HepG2 (cell line): Measurements from ENCODE around the gene ALKBH4. TPM values are rescaled to one million over a fixed set of nuclear protein-coding genes. Genes with fewer than 3 reads are reported as not detected.
A peak's percentile ranks its signal among the peaks of the same experiment; 100 is the strongest.

Experiments used
- ARNTL ChIP-seq: sonication (generic); formaldehyde crosslinking; IDR thresholded peaks from 2 replicates; pipeline ENCODE4 v1.4.0; 2020; ENCODE audit warnings: mild to moderate bottlenecking, missing genetic modification reagents
- ATM ChIP-seq: fragments of 450-650 bp; IDR thresholded peaks from 2 replicates; pipeline ENCODE4 v1.7.1; 2017; ENCODE audit warnings: mild to moderate bottlenecking, borderline replicate concordance
- CCAR2 ChIP-seq: fragments of 200-400 bp; formaldehyde crosslinking; optimal IDR thresholded peaks from 2 replicates; pipeline ENCODE3; 2018; ENCODE audit warnings: low read depth, mild to moderate bottlenecking, low read length, moderate library complexity
- CCDC6 ChIP-seq: sonication (generic); formaldehyde crosslinking; IDR thresholded peaks from 2 replicates; pipeline ENCODE4 v1.8.1; 2022; ENCODE audit warnings: mild to moderate bottlenecking, missing genetic modification reagents, moderate library complexity
- IRX3 ChIP-seq: sonication (generic); formaldehyde crosslinking; IDR thresholded peaks from 2 replicates; pipeline ENCODE4 v1.8.1; 2023; ENCODE audit warnings: mild to moderate bottlenecking, low read depth, missing genetic modification reagents, borderline replicate concordance
- TEAD3 ChIP-seq: optimal IDR thresholded peaks from 2 replicates; pipeline ENCODE3; 2016; ENCODE audit warnings: borderline replicate concordance
- ZFP1 ChIP-seq: IDR thresholded peaks from 2 replicates; pipeline ENCODE4 v1.6.1; 2016
- ZFY ChIP-seq: sonication (generic); formaldehyde crosslinking; IDR thresholded peaks from 2 replicates; pipeline ENCODE4 v1.4.0; 2020; ENCODE audit warnings: missing genetic modification reagents
- ZNF230 ChIP-seq: sonication (generic); formaldehyde crosslinking; IDR thresholded peaks from 2 replicates; pipeline ENCODE4 v1.4.0; 2020; ENCODE audit warnings: mild to moderate bottlenecking, missing genetic modification reagents
- ZNF253 ChIP-seq: sonication (generic); formaldehyde crosslinking; IDR thresholded peaks from 2 replicates; pipeline ENCODE4 v1.8.0; 2022; ENCODE audit warnings: mild to moderate bottlenecking, missing genetic modification reagents, borderline replicate concordance
- ZNF703 ChIP-seq: sonication (generic); formaldehyde crosslinking; IDR thresholded peaks from 2 replicates; pipeline ENCODE4 v1.5.1; 2020; ENCODE audit warnings: missing genetic modification reagents, mild to moderate bottlenecking, moderate library complexity, borderline replicate concordance
- ZNF720 ChIP-seq: sonication (generic); formaldehyde crosslinking; IDR thresholded peaks from 2 replicates; pipeline ENCODE4 v1.4.0; 2020; ENCODE audit warnings: missing genetic modification reagents
- ZNF749 ChIP-seq: sonication (generic); formaldehyde crosslinking; IDR thresholded peaks from 2 replicates; pipeline ENCODE4 v1.8.0; 2022; ENCODE audit warnings: mild to moderate bottlenecking, missing genetic modification reagents, moderate library complexity, borderline replicate concordance
- ZNF850 ChIP-seq: sonication (generic); formaldehyde crosslinking; conservative IDR thresholded peaks from 2 replicates; pipeline ENCODE4 v1.9.0; 2021; ENCODE audit warnings: mild to moderate bottlenecking, missing genetic modification reagents
- ZNF879 ChIP-seq: sonication (generic); formaldehyde crosslinking; IDR thresholded peaks from 2 replicates; pipeline ENCODE4 v1.8.1; 2023; ENCODE audit warnings: missing genetic modification reagents
- polyA plus RNA-seq, 8 experiments: library from polyadenylated mRNA; depleted of rRNA in 3 of 8; stranded (reverse) in 7 of 8; unstranded in 1 of 8; fragments of >200 nt; fragmentation: Illumina TruSeq in 4 of 8; extraction: Trizol in 4 of 8; gene quantifications; 2 replicates each; pipeline versions ENCODE4 v1.2.1 to v1.2.3, GENCODE V29; 2011 to 2016; ENCODE audit warnings: low read depth in 4 of 8, missing spikeins in 1 of 8, mixed read lengths in 1 of 8; ENCODE audit not compliant: insufficient read depth in 1 of 8
- total RNA-seq, 5 experiments: library from RNA; depleted of rRNA; stranded (reverse); fragments of >200 nt; fragmentation: Illumina TruSeq; extraction: Trizol; gene quantifications; 2 replicates each; pipeline ENCODE4 v1.2.3, GENCODE V29; 2016; ENCODE audit warnings: low read depth in 1 of 5
- TF ChIP-seq, protein P1 (sequence below): sonication (generic); formaldehyde crosslinking; IDR thresholded peaks from 2 replicates; pipeline ENCODE4 v1.4.0; 2020; ENCODE audit warnings: missing genetic modification reagents
- TF ChIP-seq, protein P2 (sequence below): sonication (generic); formaldehyde crosslinking; IDR thresholded peaks from 2 replicates; pipeline ENCODE4 v1.4.0; 2020; ENCODE audit warnings: missing genetic modification reagents
- TF ChIP-seq, protein P3 (sequence below): sonication (generic); formaldehyde crosslinking; IDR thresholded peaks from 2 replicates; pipeline ENCODE4 v1.4.0; 2020; ENCODE audit warnings: missing genetic modification reagents, mild to moderate bottlenecking, borderline replicate concordance
- TF ChIP-seq, protein P4 (sequence below): sonication (generic); formaldehyde crosslinking; IDR thresholded peaks from 2 replicates; pipeline ENCODE4 v1.9.0; 2022; ENCODE audit warnings: missing genetic modification reagents, mild to moderate bottlenecking, borderline replicate concordance

Gene ALKBH4
- total and polyA plus RNA-seq, 2 of the 13 experiments (the other 11 are each of a cell fraction or from before 2014, with no cell fraction given) = 2.6 to 8.8 TPM

DNA sequence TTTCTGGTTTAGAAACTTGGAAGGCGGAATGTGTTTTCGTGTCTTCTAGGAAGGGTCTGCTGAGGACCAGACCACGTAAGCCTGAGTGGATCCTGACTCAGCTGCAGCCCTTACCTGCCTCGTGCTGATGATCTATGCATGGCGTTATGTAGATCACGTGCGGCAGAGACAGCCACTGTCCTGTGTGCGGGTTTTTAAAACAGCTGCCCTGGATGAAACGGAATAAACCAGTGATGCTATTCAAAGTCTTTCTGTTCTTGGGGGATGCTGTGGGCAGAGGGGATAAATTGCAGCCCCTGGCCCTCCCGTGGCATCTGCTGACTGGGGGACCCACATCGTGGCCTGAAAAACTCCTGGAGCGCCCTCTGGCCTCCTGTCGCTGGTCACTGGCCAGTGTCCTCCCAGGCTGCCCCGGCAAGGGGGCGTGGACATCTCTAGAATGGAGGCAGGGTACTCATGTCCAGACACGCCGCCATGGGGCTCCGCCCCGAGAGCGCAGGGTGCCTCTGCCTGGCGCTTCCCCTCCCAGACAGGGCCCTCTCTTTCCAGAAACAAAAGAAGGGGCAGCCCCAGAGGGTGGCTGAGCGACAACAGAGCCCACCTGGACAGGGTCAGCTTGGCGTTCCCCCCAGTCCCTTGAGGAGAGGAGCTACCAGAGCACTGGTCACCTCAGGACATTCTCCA, 13.2 kb downstream of the ALKBH4 start (continued):
- TF ChIP-seq IRX3 (CRISPR knock-in tag) (no peak), ZNF879 (CRISPR knock-in tag) (no peak), CCAR2 (no peak), ZFP1 (CRISPR knock-in tag) (no peak), CCDC6 (CRISPR knock-in tag) (no peak), ZNF703 (CRISPR knock-in tag) (no peak), ZNF720 (CRISPR knock-in tag) (no peak), ZNF253 (CRISPR knock-in tag) (no peak), ARNTL (CRISPR knock-in tag) (peak; percentile 50; the same call in 1 of the 2 replicates), ZNF749 (no peak), ZNF850 (CRISPR knock-in tag) (no peak), ATM (no peak), ZFY (CRISPR knock-in tag) (peak; percentile 40; the same call in 1 of the 2 replicates), TEAD3 (CRISPR knock-in tag) (no peak), ZNF230 (0 out of 2 replicates have a peak, but pooled peaks have one; percentile 41)
- TF ChIP-seq, protein P1, sequence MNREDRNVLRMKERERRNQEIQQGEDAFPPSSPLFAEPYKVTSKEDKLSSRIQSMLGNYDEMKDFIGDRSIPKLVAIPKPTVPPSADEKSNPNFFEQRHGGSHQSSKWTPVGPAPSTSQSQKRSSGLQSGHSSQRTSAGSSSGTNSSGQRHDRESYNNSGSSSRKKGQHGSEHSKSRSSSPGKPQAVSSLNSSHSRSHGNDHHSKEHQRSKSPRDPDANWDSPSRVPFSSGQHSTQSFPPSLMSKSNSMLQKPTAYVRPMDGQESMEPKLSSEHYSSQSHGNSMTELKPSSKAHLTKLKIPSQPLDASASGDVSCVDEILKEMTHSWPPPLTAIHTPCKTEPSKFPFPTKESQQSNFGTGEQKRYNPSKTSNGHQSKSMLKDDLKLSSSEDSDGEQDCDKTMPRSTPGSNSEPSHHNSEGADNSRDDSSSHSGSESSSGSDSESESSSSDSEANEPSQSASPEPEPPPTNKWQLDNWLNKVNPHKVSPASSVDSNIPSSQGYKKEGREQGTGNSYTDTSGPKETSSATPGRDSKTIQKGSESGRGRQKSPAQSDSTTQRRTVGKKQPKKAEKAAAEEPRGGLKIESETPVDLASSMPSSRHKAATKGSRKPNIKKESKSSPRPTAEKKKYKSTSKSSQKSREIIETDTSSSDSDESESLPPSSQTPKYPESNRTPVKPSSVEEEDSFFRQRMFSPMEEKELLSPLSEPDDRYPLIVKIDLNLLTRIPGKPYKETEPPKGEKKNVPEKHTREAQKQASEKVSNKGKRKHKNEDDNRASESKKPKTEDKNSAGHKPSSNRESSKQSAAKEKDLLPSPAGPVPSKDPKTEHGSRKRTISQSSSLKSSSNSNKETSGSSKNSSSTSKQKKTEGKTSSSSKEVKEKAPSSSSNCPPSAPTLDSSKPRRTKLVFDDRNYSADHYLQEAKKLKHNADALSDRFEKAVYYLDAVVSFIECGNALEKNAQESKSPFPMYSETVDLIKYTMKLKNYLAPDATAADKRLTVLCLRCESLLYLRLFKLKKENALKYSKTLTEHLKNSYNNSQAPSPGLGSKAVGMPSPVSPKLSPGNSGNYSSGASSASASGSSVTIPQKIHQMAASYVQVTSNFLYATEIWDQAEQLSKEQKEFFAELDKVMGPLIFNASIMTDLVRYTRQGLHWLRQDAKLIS (CRISPR knock-in tag) = no peak
- TF ChIP-seq, protein P2, sequence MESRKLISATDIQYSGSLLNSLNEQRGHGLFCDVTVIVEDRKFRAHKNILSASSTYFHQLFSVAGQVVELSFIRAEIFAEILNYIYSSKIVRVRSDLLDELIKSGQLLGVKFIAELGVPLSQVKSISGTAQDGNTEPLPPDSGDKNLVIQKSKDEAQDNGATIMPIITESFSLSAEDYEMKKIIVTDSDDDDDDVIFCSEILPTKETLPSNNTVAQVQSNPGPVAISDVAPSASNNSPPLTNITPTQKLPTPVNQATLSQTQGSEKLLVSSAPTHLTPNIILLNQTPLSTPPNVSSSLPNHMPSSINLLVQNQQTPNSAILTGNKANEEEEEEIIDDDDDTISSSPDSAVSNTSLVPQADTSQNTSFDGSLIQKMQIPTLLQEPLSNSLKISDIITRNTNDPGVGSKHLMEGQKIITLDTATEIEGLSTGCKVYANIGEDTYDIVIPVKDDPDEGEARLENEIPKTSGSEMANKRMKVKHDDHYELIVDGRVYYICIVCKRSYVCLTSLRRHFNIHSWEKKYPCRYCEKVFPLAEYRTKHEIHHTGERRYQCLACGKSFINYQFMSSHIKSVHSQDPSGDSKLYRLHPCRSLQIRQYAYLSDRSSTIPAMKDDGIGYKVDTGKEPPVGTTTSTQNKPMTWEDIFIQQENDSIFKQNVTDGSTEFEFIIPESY (CRISPR knock-in tag) = peak; percentile 8; the same call in 1 of the 2 replicates
- TF ChIP-seq, protein P3, sequence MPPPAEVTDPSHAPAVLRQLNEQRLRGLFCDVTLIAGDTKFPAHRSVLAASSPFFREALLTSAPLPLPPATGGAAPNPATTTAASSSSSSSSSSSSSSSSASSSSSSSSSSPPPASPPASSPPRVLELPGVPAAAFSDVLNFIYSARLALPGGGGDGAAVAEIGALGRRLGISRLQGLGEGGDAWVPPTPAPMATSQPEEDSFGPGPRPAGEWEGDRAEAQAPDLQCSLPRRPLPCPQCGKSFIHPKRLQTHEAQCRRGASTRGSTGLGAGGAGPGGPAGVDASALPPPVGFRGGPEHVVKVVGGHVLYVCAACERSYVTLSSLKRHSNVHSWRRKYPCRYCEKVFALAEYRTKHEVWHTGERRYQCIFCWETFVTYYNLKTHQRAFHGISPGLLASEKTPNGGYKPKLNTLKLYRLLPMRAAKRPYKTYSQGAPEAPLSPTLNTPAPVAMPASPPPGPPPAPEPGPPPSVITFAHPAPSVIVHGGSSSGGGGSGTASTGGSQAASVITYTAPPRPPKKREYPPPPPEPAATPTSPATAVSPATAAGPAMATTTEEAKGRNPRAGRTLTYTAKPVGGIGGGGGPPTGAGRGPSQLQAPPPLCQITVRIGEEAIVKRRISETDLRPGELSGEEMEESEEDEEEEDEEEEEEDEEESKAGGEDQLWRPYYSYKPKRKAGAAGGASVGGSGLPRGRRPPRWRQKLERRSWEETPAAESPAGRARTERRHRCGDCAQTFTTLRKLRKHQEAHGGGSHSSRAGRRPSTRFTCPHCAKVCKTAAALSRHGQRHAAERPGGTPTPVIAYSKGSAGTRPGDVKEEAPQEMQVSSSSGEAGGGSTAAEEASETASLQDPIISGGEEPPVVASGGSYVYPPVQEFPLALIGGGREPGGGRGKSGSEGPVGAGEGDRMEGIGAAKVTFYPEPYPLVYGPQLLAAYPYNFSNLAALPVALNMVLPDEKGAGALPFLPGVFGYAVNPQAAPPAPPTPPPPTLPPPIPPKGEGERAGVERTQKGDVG (CRISPR knock-in tag) = no peak
- TF ChIP-seq, protein P4, sequence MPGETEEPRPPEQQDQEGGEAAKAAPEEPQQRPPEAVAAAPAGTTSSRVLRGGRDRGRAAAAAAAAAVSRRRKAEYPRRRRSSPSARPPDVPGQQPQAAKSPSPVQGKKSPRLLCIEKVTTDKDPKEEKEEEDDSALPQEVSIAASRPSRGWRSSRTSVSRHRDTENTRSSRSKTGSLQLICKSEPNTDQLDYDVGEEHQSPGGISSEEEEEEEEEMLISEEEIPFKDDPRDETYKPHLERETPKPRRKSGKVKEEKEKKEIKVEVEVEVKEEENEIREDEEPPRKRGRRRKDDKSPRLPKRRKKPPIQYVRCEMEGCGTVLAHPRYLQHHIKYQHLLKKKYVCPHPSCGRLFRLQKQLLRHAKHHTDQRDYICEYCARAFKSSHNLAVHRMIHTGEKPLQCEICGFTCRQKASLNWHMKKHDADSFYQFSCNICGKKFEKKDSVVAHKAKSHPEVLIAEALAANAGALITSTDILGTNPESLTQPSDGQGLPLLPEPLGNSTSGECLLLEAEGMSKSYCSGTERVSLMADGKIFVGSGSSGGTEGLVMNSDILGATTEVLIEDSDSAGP (CRISPR knock-in tag) = peak; percentile 34; the same call in 1 of the 2 replicates
